ENCODE measurements around the gene MRTFA.

DNA sequence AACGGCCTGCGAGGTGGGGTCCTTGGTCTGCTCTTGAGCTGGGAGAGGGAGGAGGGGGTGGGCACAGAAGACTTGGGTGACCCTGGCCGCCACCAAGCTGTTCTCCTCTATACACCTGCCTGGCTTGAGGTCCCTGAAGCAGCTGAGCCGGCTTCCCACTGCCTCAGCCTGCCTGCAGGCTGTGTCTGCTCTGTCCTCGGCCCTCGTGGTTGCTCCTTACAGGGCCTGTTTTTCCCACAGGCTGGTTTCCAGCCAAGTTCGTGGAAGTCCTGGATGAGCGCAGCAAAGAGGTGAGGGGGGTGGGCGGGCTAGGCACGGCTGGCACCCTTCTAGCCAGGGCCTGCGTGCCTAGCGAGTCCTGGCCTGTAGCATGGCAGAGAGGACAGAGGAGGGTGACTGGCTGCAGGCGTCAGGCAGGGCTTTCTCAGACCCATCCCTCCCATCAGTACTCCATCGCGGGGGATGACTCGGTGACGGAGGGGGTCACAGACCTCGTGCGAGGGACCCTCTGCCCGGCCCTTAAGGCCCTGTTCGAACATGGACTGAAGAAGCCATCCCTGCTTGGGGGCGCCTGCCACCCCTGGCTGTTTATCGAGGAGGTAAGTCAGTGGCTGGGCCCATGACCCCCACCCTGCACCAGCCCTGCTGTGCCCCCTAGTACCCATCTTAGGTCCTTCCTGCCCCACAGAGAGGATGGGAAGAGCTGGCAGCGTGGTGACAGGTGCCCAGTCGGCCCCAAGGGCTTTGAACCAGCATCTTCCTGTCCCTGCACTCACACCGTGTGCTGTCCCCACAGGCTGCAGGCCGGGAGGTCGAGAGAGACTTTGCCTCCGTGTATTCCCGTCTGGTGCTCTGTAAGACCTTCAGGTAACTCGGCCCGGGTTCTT, 228.4 kb downstream of the MRTFA start:
- TF ChIP-seq POLR2A (IDR thresholded peaks at IDR 0.05; ENCODE audit: low read length) (no peak), GATA1 (IDR thresholded peaks at IDR 0.05; ENCODE audit: low read depth, low read length) (no peak)

All from erythroblast (primary cell).